Measurements from ENCODE around the gene TEX19.

TEX19 gene

GRCh38 chr17:82390860-82391435 is 31.9 kb downstream of the TEX19 start:
- no peak for DNase-seq (ENCODE audit: low read depth in 2 of 2)

- DNase-seq (ENCODE audit: low read depth in 2 of 2) = no peak
Measured at GRCh38 chr17:82391496-82392066, 32.5 kb downstream of the TEX19 start.

DNA sequence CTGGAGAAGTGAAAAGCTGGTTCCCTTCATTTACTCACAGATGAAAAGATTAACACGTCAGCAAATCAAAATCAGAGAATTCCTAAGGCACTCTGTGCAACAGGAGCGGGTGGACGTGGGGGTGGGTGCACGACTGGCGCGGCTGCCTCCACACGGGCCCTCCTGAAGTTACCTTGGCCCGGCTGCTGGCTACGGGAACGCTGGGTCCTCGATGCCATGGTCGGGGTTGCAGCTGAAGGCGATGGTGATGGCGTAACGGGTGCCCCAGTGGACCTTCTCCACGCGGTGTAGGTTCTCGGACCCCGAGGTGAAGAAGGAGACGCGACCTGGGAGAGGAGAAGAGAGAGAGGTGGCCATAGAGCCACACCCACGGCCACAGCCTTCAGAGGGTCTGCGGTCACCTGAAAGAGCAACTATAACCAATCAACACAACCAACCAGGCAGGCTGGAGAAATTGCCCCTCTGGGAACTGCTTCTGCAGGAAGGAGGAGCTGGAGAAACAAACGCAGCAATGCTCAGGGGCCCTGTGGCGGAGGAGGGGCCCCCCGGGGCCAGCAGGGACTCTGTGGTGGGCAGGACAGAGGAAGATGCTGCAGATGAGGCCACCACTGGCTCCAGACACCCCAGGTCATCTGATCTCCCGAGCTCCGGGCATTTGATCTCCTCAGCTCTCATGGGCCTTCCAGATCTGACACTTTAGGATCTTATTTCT is 33.3 kb downstream of the TEX19 start:
- DNase-seq (ENCODE audit: low read depth in 2 of 2) = no peak

DNA sequence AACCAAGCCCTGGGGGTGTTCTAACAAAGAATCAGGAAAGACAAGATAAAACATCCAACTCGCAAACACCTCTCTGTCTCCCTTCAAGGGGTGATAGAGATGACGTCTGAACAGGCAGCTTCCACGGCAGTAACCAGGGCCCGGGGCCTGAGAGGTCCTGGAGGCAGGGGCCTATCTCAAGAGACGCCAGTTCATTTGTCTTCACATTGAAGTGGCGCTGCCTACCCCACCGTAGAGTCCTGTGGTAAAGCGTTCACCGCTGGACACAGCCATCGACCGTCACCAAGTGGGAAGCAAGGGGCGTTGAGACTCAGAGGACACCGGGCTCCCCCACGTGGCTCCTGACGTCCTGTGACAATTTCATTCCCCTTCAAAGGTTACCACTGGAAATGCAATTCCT is 33.9 kb downstream of the TEX19 start:
- DNase-seq (ENCODE audit: low read depth in 2 of 2) = no peak

- no peak for DNase-seq (ENCODE audit: low read depth in 2 of 2)
Measured at GRCh38 chr17:82394278-82394677, 35.2 kb downstream of the TEX19 start.

DNA sequence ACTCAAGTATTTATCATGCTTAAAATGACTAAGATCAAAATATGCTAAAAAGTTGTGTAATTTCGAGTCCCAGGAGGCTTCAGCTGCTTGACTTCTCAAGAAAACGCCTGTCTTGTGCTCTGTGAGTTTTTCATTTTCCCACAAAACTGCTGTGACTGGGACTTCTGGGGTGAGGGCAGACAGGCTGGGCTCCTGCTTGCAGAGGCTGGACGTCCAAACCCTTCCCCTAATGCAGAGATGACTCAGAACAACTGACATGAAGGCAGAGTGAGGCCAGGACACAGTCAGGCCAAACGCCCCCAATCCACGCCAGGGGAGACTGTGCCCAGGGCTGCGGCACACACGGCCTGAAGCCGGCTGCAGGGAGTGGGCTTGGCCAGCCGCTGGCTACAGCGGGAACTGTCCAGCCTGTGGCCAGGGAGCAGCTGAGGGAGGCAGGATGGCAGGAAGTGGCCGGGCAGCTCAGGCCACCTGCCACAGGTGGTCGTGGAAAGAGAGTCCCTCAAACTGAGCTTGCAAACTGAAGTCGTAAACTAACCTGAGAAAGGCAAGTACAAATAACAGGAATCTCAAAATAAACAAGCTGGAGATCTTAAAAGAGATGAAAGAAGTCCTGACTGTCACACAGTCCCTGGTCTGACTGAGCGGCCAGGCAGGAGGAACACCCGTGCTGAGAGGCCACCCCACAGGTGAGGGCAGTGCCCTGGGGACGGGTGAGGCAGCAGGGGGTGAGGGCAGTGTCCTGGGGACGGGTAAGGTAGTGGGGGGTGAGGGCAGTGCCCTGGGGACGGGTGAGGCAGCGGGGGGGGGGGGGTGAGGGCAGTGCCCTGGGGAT is 37.8 kb downstream of the TEX19 start:
- no peak for DNase-seq (ENCODE audit: low read depth in 2 of 2)

DNA sequence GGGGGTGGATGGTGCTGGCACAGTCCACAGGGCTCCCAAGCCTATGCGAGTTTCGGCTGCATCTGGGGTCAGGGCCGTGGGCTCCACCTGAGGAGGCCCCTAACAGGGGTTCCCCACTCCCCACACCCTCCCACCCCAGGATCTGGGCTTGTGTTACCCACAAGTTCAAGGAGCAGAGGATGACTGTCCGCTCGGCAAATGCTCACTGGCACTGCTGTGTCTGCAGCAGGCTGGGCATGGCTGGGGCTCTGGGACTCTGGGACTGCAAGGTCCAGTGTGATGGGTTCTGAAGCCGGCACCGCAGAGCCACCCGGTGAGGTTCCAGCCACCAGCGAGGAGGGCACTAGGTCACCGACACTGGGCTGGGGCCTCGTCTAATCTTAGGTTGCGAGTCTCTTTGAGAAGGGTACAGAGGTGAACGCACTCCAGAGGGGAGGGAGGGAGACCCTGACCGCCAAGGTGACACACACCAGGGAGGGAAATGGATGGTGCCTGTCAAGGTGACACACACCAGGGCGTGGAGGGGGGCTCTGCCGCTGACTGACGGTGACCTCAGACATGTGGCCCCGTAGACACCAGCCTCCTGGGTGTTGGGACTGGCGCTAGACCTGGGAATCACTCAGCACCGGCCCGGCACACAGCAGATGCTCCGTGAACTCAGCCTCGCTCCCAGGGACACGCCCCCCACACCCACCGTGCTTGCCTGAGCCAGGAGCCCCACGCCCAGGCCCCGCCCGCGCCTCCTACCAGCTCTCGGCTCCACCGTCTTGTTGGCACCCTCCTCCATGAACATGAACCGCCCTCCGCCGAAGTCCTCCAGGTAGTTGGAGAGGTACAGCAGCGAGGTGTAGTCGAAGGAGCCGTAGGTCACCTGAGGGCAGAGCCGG is 38.6 kb downstream of the TEX19 start:
- no peak for DNase-seq (ENCODE audit: low read depth in 2 of 2)

DNA sequence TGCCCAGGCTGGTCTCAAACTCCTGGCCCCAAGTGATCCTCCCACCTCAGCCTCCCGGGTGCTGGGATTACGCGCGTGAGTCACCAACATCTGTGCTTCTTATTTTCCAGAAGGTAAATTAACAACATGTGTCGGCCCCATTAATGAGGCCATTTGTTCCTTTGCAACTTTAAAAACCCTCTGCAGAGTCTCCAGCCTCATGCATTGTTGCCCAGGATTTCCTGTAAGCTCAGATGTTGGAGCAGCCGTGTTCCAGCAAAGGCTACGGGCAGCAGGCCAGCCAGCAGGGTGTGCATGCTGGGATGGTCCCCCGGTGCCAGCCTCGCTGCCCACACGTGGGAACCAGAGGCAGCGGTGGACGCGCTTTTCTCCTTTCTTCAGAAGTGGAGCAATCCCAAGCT is 40.0 kb downstream of the TEX19 start:
- DNase-seq (ENCODE audit: low read depth in 2 of 2) = no peak

DNA sequence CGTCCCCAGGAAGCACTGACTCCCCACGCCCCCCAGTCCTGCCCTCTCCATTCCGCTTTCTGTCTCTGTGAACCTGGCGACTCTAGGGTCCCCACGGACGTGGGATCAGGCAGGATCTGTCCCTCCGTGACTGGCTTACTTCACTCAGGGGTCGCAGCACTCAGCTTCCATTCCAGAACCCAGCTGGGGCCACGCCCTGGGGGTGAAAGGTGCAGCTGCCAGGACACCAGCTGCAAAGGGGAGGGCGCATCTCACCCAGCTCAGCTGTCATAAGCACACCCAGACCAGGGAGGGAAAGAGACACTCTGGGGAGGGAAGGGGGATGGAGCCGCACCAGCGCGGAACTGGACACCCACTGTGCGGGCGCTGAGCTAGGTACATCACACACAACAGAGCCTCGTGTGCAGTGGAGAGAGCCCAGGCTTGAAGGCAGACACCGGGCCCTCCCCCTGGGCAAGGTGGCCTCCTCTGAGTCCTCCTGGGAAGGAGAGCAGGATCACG is 40.6 kb downstream of the TEX19 start:
- DNase-seq (ENCODE audit: low read depth in 2 of 2) = no peak

GRCh38 chr17:82400206-82400605 is 41.2 kb downstream of the TEX19 start:
- no peak for DNase-seq (ENCODE audit: low read depth in 2 of 2)

DNA sequence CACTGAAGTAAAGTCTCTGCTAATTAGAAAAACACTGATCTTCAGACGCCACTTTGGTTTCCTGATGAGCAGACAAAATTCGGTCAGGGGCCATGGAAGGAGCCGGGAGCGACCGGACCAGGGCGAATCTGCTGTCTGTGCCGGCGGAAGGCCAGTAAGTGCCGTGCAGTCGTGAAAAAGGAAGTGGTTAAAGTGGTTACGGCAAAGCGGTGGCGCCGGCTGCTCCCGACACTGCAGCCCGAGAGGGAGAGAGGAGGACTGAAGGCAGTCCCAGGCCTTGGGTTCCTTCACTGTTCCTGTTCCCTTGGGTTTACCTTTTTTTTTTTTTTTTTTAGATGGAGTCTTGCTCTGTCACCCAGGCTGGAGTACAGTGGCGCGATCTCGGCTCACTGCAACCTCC is 41.8 kb downstream of the TEX19 start:
- peak; percentile 21 to 43 for DNase-seq (ENCODE audit: low read depth in 2 of 2)

DNA sequence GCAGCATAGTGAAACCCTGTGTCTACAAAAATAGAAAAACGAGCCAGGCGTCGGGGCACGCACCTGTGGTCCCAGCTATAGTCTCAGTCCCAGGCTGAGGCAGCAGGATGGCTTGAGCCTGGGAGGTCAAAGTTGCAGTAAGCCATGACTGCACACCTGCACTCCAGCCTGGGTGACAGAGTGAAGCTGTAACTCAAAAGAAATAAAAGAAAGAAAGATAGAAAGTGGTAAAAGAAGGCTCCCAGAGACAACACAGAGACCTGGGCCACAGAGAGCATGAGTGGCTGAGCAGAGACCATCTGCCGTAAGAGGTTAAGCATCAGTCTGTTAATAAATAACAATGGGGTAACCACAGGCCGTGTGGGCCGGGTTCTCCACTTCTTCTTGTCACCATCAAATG is 43.8 kb downstream of the TEX19 start:
- no peak for DNase-seq (ENCODE audit: low read depth in 2 of 2)

DNA sequence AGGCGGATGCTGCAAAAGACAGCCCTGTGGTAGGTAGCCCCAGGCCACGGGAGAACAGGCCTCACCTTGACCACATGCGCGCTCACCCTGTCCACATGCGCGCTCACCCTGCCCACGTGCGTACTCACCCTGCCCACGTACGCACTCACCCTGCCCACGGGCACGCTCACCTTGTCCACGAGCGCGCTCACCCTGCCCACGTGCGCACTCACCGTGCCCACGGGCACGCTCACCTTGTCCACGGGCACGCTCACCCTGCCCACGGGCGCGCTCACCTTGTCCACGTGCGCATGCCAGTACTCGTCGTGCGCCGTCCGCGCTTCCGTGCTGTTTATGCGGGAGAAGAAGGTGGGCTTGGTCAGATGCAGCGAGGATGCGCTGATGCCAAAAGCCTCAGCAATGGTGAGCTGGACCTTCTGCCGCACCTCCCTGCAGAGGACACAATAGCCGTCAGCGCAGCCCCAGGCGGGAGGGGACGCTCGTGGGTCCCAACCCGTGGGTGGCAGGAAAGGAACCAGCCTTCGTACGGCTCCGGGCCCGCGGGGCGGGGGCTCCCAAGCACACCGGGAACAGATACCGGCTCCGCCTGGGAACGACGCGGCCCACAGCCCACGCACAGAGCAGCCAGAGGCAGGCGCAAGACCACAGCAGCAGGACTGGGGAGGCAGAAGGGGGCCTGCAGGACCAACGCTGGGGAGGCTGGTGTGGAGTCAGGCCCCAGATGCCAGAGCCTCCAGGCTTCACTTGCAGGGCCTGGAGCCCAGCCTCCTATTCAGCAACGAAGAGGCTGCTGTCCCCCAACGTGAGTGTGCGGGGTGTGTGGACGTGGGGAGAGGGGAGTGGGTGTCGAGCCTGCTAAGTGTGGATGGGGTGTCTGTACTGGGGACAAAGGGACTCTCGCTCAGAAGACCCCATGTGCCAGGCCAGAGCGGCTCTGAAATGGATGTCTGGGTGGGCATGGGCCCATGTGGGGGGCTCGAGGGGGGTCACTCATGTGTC is 44.9 kb downstream of the TEX19 start:
- no peak for DNase-seq (ENCODE audit: low read depth in 2 of 2)

DNA sequence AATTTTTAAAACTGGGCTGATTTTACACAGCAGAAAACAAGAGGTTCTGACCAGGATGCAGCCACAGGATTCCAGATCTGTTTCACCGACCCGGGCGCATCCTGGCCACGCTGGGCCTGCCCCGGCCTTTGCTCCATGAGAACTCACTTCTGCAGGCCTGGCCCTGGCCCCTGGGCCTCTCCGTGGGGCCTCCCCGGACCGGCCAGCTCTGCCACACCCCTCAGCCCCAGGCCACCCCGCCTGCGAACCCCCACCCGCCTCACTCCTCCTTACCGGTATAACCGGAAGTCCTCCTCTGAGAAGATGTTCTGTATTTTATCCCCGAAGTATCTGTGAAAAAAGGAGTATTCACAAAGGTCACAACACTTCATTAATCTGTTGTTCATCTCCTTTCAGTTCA is 46.0 kb downstream of the TEX19 start:
- no peak for DNase-seq (ENCODE audit: low read depth in 2 of 2)

- DNase-seq (ENCODE audit: low read depth in 2 of 2) = no peak
Measured at GRCh38 chr17:82406131-82406671, 47.2 kb downstream of the TEX19 start.

DNA sequence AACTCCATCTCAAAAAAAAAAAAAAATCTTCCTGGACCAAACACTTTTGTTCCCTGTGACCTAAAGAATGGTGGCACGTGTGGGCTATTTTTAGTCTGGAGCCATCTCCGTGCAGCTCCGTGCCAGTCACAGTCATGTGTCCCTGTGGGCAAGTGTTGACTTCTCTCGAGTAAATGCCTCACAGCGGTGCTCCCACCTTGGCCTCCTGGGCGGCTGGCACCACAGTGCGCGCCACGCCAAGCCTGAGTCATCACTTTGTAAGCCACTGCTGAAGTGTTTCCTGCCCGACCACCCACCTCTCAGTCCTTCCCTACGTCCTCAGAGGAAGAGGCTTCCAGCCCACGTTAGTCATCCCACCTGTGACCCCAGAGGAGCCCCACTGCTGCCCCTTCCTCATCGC is 48.2 kb downstream of the TEX19 start:
- DNase-seq (ENCODE audit: low read depth in 2 of 2) = no peak

GRCh38 chr17:82408288-82408937 is 49.4 kb downstream of the TEX19 start:
- DNase-seq (ENCODE audit: low read depth in 2 of 2) = no peak

DNA sequence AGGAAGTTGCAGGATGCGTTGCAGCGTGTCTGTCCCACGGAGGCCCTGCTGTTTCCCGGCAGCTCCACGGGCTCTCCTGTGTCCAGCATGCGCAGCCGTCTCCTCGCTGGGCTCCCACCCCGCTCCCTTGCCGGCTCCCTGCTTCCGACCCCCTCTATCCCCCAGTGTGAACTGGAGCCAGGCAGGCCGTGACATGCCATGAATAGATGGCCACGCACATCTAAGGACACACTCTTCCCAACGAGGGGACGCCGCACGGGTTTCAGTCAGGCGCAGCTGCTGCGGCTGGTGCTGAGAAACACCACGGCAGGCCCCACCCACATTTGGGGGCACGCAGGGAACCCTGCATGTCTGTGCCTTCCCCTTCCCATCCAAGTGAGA is 49.9 kb downstream of the TEX19 start:
- DNase-seq (ENCODE audit: low read depth in 2 of 2) = no peak

- DNase-seq (ENCODE audit: low read depth in 2 of 2) = no peak
Measured at GRCh38 chr17:82410014-82410716, 51.1 kb downstream of the TEX19 start.
